ENCODE measurements around the gene GLIPR1.

Gene GLIPR1

DNA sequence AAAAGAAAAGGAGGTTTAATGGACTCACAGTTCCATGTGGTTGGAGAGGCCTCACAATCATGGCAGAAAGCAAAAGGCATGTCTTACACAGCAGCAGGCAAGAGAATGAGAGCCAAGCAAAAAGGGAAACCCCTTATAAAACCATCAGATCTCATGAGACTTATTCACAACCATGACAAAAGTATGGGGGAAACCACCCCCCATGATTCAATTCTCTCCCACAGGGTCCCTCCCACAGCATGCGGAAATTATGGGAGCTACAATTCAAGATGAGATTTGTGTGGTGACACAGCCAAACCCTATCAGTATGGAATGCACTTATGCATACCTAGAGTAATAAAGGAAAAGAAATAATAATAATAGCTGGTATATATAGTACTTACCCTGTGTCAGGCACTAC is 4.5 kb upstream of the GLIPR1 start:
- CTCF ChIA-PET, result interaction anchor here (0.6 kb wide), 1 partner anchor 9 kb away, joined by 3 read pairs; no protein-coding TSS in a partner anchor
- DNase-seq (ENCODE audit: extremely low spot score), result no peak
- POLR2A ChIA-PET, result no interaction called here
- TF ChIP-seq PKNOX1 (IDR thresholded peaks at IDR 0.05) (no peak), ELF4 (IDR thresholded peaks at IDR 0.05) (no peak), L3MBTL2 (conservative IDR thresholded peaks at IDR 0.05) (no peak), HDGF (IDR thresholded peaks at IDR 0.05; ENCODE audit: borderline replicate concordance) (no peak), FOXM1 (IDR thresholded peaks at IDR 0.05; ENCODE audit: borderline replicate concordance) (no peak)

DNA sequence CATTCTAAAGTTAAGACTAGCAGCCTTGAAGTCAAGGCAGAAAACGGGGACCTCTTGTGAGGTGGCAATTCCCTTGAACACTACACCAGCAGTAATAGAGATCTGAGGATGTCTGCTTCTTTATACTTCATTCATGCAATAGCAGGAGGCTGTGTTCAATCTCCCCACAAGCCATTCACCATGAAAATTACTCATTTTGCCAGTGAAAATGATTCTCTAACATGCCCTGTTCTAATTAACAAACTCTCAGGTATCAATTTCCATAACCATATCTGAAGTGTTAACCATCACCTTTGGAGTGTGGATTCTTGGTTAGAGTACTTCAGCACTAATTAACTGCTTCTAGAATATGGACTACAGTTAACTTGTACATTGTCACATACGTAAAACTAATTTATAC is 3.4 kb upstream of the GLIPR1 start:
- POLR2A ChIA-PET, result no interaction called here
- TF ChIP-seq TARDBP (IDR thresholded peaks at IDR 0.05) (no peak), SUZ12 (IDR thresholded peaks at IDR 0.05) (no peak), ZNF384 (IDR thresholded peaks at IDR 0.05) (no peak), FOXK2 (IDR thresholded peaks at IDR 0.05) (no peak), ELF4 (IDR thresholded peaks at IDR 0.05) (no peak), SP1 (IDR thresholded peaks at IDR 0.05) (no peak), FOXM1 (IDR thresholded peaks at IDR 0.05; ENCODE audit: borderline replicate concordance) (no peak), L3MBTL2 (conservative IDR thresholded peaks at IDR 0.05) (no peak), ARNT (IDR thresholded peaks at IDR 0.05) (no peak), PKNOX1 (IDR thresholded peaks at IDR 0.05) (no peak), HDGF (IDR thresholded peaks at IDR 0.05; ENCODE audit: borderline replicate concordance) (no peak), LEF1 (IDR thresholded peaks at IDR 0.05; ENCODE audit: borderline replicate concordance) (no peak), NFRKB (IDR thresholded peaks at IDR 0.05) (no peak), BHLHE40 (IDR thresholded peaks at IDR 0.05; ENCODE audit: borderline replicate concordance) (no peak), FOXA1 (IDR thresholded peaks at IDR 0.05) (no peak), CTBP1 (IDR thresholded peaks at IDR 0.05; ENCODE audit: borderline replicate concordance) (no peak)
- CTCF ChIA-PET, result no interaction called here

GRCh38 chr12:75478116-75478794 is 2.3 kb upstream of the GLIPR1 start:
- TF ChIP-seq FOXA1 (IDR thresholded peaks at IDR 0.05) (no peak), NFRKB (IDR thresholded peaks at IDR 0.05) (no peak), L3MBTL2 (conservative IDR thresholded peaks at IDR 0.05) (no peak), FOXM1 (IDR thresholded peaks at IDR 0.05; ENCODE audit: borderline replicate concordance) (no peak), ELF4 (IDR thresholded peaks at IDR 0.05) (no peak), FOXK2 (IDR thresholded peaks at IDR 0.05) (no peak)
- POLR2A ChIA-PET, result no interaction called here
- CTCF ChIA-PET, result no interaction called here
- DNase-seq (ENCODE audit: extremely low spot score), result no peak

More for the DNA sequence above, 3.4 kb upstream of the GLIPR1 start:
- no peak for DNase-seq (ENCODE audit: extremely low spot score)

DNA sequence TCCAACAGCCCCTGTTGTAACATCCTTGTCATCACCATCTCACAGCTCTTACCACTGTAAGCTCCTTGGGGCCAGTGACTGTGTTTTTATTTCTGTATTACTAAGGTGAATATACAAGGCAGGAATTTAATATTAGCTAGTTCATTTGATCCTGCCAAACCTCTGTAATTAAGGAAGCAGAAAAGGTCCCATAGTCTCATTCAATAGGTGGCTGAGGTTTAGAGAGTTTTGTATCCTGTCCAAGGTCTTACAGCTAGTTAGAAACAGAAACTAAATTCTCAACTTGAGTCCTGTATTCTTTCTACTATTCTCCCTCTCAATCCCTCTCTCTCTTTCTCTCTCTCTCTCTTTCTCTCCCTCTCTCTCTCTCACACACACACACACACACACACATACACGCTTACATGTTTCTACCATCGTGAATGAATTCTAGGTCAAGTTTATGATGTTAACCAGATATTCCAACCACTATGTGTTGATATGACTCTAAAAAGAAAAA is 543 bp upstream of the GLIPR1 start:
- ChIA-PET CTCF (no interaction called here), POLR2A (interaction anchor here (1.0 kb wide), 1 partner anchor 89 kb away, joined by 3 read pairs; the partner anchor contains the start of gene GLIPR1L2)

GRCh38 chr12:75481013-75481705 is 604 bp downstream of the GLIPR1 start:
- no peak for DNase-seq (ENCODE audit: extremely low spot score)
- ChIA-PET CTCF (no interaction called here), POLR2A (interaction anchor here (0.6 to 1.0 kb wide), 2 partner anchors 30 to 90 kb away, joined by 3 to 5 read pairs; partner anchors contain the start of genes GLIPR1L2 and KRR1)
- TF ChIP-seq BHLHE40 (IDR thresholded peaks at IDR 0.05; ENCODE audit: borderline replicate concordance), result no peak
- no peak for TF ChIP-seq ELF4 (IDR thresholded peaks at IDR 0.05)
- no peak for TF ChIP-seq FOXM1 (IDR thresholded peaks at IDR 0.05; ENCODE audit: borderline replicate concordance)
- no peak for TF ChIP-seq PKNOX1 (IDR thresholded peaks at IDR 0.05)
- no peak for TF ChIP-seq NFRKB (IDR thresholded peaks at IDR 0.05)
- TF ChIP-seq SUZ12 (IDR thresholded peaks at IDR 0.05), result no peak
- TF ChIP-seq FOXA1 (IDR thresholded peaks at IDR 0.05), result no peak
- TF ChIP-seq TARDBP (IDR thresholded peaks at IDR 0.05), result no peak
- no peak for TF ChIP-seq LEF1 (IDR thresholded peaks at IDR 0.05; ENCODE audit: borderline replicate concordance)
- no peak for TF ChIP-seq ARNT (IDR thresholded peaks at IDR 0.05)
- no peak for TF ChIP-seq CTBP1 (IDR thresholded peaks at IDR 0.05; ENCODE audit: borderline replicate concordance)

More for the DNA sequence above, 543 bp upstream of the GLIPR1 start:
- DNase-seq (ENCODE audit: extremely low spot score), result no peak
- TF ChIP-seq BHLHE40 (IDR thresholded peaks at IDR 0.05; ENCODE audit: borderline replicate concordance), result no peak
- no peak for TF ChIP-seq PKNOX1 (IDR thresholded peaks at IDR 0.05)
- no peak for TF ChIP-seq FOXM1 (IDR thresholded peaks at IDR 0.05; ENCODE audit: borderline replicate concordance)
- TF ChIP-seq ZNF384 (IDR thresholded peaks at IDR 0.05), result no peak
- TF ChIP-seq HDGF (IDR thresholded peaks at IDR 0.05; ENCODE audit: borderline replicate concordance), result no peak
- TF ChIP-seq NFRKB (IDR thresholded peaks at IDR 0.05), result no peak
- TF ChIP-seq SP1 (IDR thresholded peaks at IDR 0.05), result no peak
- no peak for TF ChIP-seq ELF4 (IDR thresholded peaks at IDR 0.05)
- no peak for TF ChIP-seq FOXA1 (IDR thresholded peaks at IDR 0.05)
- TF ChIP-seq FOXK2 (IDR thresholded peaks at IDR 0.05), result no peak
- no peak for TF ChIP-seq SUZ12 (IDR thresholded peaks at IDR 0.05)
- no peak for TF ChIP-seq TARDBP (IDR thresholded peaks at IDR 0.05)
- TF ChIP-seq LEF1 (IDR thresholded peaks at IDR 0.05; ENCODE audit: borderline replicate concordance), result no peak
- TF ChIP-seq CTBP1 (IDR thresholded peaks at IDR 0.05; ENCODE audit: borderline replicate concordance), result no peak

Measured in HEK293T (cell line).